Transverse colon (tissue), 4 donors: ENCODE results near the gene EFCAB9. TPM values are rescaled to one million over a fixed set of nuclear protein-coding genes. Genes with fewer than 3 reads are reported as not detected.

Source experiments
- DNase-seq: peaks from one replicate; pipeline ENCODE4 v3.0.0-alpha.2; 2019
- H3K27ac ChIP-seq, 4 donors: fragments of 200-600 bp; sonication (generic); 2 replicates each; pipeline ENCODE4 v1.5.1; 2016 to 2018; ENCODE audit warnings: inconsistent platforms in 4 of 4
- H3K27me3 ChIP-seq: fragments of 200-600 bp; sonication (generic); 2 replicates; pipeline ENCODE4 v1.5.1; 2017; ENCODE audit warnings: inconsistent platforms
- H3K36me3 ChIP-seq, 4 donors: fragments of 200-600 bp; sonication (generic); 2 replicates each; pipeline ENCODE4 v1.5.1; 2017 to 2019; ENCODE audit warnings: inconsistent platforms in 4 of 4
- H3K4me1 ChIP-seq, 4 donors: fragments of 200-600 bp; sonication (generic); 2 replicates each; pipeline ENCODE4 v1.5.1; 2017 to 2020; ENCODE audit warnings: inconsistent platforms in 4 of 4
- H3K4me3 ChIP-seq, 4 donors: fragments of 200-600 bp; sonication (generic); 1 replicate in 1 of 4; 2 replicates in 3 of 4; pipeline versions ENCODE4 v1.5.1 to v1.6.1; 2017 to 2019; ENCODE audit warnings: inconsistent platforms in 4 of 4
- H3K9me3 ChIP-seq, 2 donors: fragments of 200-600 bp; sonication (generic); 2 replicates each; pipeline ENCODE4 v1.5.1; 2017 to 2019; ENCODE audit warnings: inconsistent platforms in 2 of 2
- CTCF ChIP-seq, 5 experiments: fragments of 200-600 bp in 3 of 5; fragments of 450-650 bp in 2 of 5; sonication (generic) in 3 of 5; IDR thresholded peaks; 1 replicate in 2 of 5; 2 replicates in 3 of 5; pipeline ENCODE4 v1.5.1; 2016 to 2017; ENCODE audit warnings: antibody characterized with exemption in 5 of 5, inconsistent platforms in 3 of 5, mild to moderate bottlenecking in 2 of 5, moderate library complexity in 1 of 5
- EP300 ChIP-seq: sonication (generic); formaldehyde crosslinking; IDR thresholded peaks from one replicate; pipeline ENCODE4 v1.6.1; 2017; ENCODE audit warnings: antibody characterized with exemption, low read depth
- POLR2A ChIP-seq: fragments of 450-650 bp; IDR thresholded peaks from one replicate; pipeline ENCODE4 v1.6.1; 2016; ENCODE audit warnings: antibody characterized with exemption, mild to moderate bottlenecking, moderate library complexity
- POLR2AphosphoS5 ChIP-seq, 3 donors: sonication (generic); formaldehyde crosslinking; IDR thresholded peaks; one replicate each; pipeline ENCODE4 v1.6.1; 2016; ENCODE audit warnings: antibody characterized with exemption in 3 of 3
- WGBS, 2 donors: methylation state at CpG; one replicate each; pipeline ENCODE4 v1.1.5; 2018; ENCODE audit warnings: low coverage in 1 of 2; 5-methylcytosine and 5-hydroxymethylcytosine counted together
- in situ Hi-C, 4 donors: fragments of 200-750 bp; cut with MboI; loops; one replicate each; pipeline versions ENCODE4 v1.15.0 to v1.15.1; 2017; ENCODE audit warnings: low sequenced_read_pairs in 3 of 4, low pct_ligation_motif_present in 1 of 4, low pct_unique_long_range_greater_than_20kb in 1 of 4
- intact Hi-C: fragments of 100-400 bp; cut with DNase I; formaldehyde crosslinking; loops from one replicate; pipeline ENCODE4 v1.15.1; 2023; ENCODE audit warnings: low total_unique reads
- total RNA-seq, 4 donors: library from RNA; depleted of rRNA; stranded (reverse); fragments of >200 nt; gene quantifications; one replicate each; pipeline ENCODE4 v1.1.0, GENCODE V29; 2016

Gene EFCAB9
- total RNA-seq, 4 donors from 2014 or later = not detected

GRCh38 chr5:172165465-172165864 is 28.5 kb upstream of the EFCAB9 start:
- Histone ChIP-seq H3K27ac (peak overlapping the region in 2 of 4 donors; percentile 8 to 24), H3K36me3 (no peaks in the 10 kb centered on the region), H3K9me3 (no peaks in the 10 kb centered on the region), H3K27me3 (no peaks in the 10 kb centered on the region), H3K4me3 (no peak overlapping the region), H3K4me1 (peaks cover 0 to 15% (median 11%) of the 10 kb centered on the region in 4 donors)
- TF ChIP-seq POLR2A = no peak
- no peak for TF ChIP-seq POLR2AphosphoS5 (IDR thresholded peaks at IDR 0.05)
- TF ChIP-seq EP300 = no peak
- no peak for TF ChIP-seq CTCF (IDR thresholded peaks at IDR 0.05)
- 80 to 90% methylated on average over 2 to 7 of the region's 7 CpGs for WGBS, 2 donors
- intact Hi-C loops = no loop called here
- in situ Hi-C loops = no loop called here
- no peak for DNase-seq

- in situ Hi-C loops = no loop called here
- no peak for DNase-seq
- 88 to 92% methylated on average over 3 to 16 of the region's 16 CpGs for WGBS, 2 donors
- no peaks in the 10 kb centered on the region for H3K36me3 ChIP-seq
- TF ChIP-seq EP300 (no peak), POLR2AphosphoS5 (IDR thresholded peaks at IDR 0.05) (no peak), CTCF (IDR thresholded peaks at IDR 0.05) (no peak), POLR2A (no peak)
- intact Hi-C loops = no loop called here
- no peak overlapping the region for H3K27ac ChIP-seq
- H3K4me1 ChIP-seq = peaks cover 0 to 15% (median 11%) of the 10 kb centered on the region in 4 donors
- H3K27me3 ChIP-seq = no peaks in the 10 kb centered on the region
- H3K4me3 ChIP-seq = no peak overlapping the region
- no peaks in the 10 kb centered on the region for H3K9me3 ChIP-seq
Measured at GRCh38 chr5:172166030-172166826, 27.7 kb upstream of the EFCAB9 start.

- WGBS, 2 donors = 53% methylated on average over 7 of the region's 7 CpGs; no CpG with 5 or more reads in 1 of the 2 donors
- H3K27ac ChIP-seq = no peak overlapping the region
- TF ChIP-seq CTCF (IDR thresholded peaks at IDR 0.05) (no peak), POLR2AphosphoS5 (IDR thresholded peaks at IDR 0.05) (no peak), EP300 (no peak), POLR2A (no peak)
- no peak overlapping the region for H3K4me3 ChIP-seq
- no peaks in the 10 kb centered on the region for H3K36me3 ChIP-seq
- no peaks in the 10 kb centered on the region for H3K9me3 ChIP-seq
- peaks cover 0 to 15% (median 12%) of the 10 kb centered on the region in 4 donors for H3K4me1 ChIP-seq
- DNase-seq = no peak
- intact Hi-C loops (no loop called here), in situ Hi-C loops (no loop called here)
- H3K27me3 ChIP-seq = no peaks in the 10 kb centered on the region
Measured at GRCh38 chr5:172167895-172168294, 26.1 kb upstream of the EFCAB9 start.

GRCh38 chr5:172168311-172168710 is 25.7 kb upstream of the EFCAB9 start:
- 80% methylated on average over 8 of the region's 8 CpGs; no CpG with 5 or more reads in 1 of the 2 donors for WGBS, 2 donors
- in situ Hi-C loops = no loop called here
- no peaks in the 10 kb centered on the region for H3K27me3 ChIP-seq
- no peak overlapping the region for H3K27ac ChIP-seq
- H3K4me1 ChIP-seq = peaks cover 0 to 15% (median 14%) of the 10 kb centered on the region in 4 donors
- no peak overlapping the region for H3K4me3 ChIP-seq
- no peaks in the 10 kb centered on the region for H3K9me3 ChIP-seq
- DNase-seq = no peak
- TF ChIP-seq POLR2A (no peak), CTCF (IDR thresholded peaks at IDR 0.05) (no peak), POLR2AphosphoS5 (IDR thresholded peaks at IDR 0.05) (no peak), EP300 (no peak)
- no peaks in the 10 kb centered on the region for H3K36me3 ChIP-seq
- intact Hi-C loops = no loop called here
